GM08714 (cell line): ENCODE data around the gene ATP4A.
"Not testable (repeated sequence)": the region's sequence is repeated elsewhere in the genome, so short reads cannot be mapped to it uniquely, and the experiment has no call there.

Source experiments
- H3K4me3 ChIP-seq: fragments of 200-500 bp; sonication (Bioruptor generic); 2 replicates; pipeline ENCODE4 v1.5.1; 2014; ENCODE audit warnings: mild to moderate bottlenecking, low read length, inconsistent platforms
- ZNF274 ChIP-seq: IDR thresholded peaks from 2 replicates; pipeline ENCODE4 v1.6.1; 2012; ENCODE audit warnings: mild to moderate bottlenecking, low read depth, low read length

The ATP4A gene

DNA sequence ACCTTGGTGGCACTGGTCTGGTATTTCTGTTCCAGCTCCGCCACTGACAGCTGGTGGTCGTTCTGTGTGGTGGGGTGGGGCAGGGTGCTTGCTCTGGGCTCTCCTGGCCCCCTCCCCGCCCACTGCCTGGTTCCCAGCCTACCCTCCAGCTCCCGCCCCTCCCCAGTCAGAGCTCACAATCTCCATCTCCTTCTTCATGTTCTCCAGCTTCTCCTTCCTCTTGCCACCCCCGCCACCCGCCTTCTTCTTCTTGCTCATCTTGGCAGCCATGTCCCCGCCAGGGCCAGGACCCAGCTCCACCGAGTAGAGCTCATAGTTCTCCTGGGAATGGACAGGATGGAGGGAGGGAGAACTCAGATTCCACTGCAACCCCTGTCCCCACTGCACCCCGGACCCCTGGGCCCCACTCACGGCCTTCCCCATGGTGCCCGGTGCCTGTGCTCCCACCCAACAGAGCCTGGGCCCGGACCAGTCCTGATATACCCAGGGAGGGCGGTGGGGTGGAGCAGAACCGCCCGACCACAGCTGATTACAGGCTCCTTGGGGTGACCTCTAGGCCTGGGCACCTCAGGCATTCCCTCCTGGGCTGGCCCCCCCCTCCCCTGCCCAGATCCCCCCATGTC, at the start of gene ATP4A:
Gene ATP4A, minus strand, starts transcription at position 452 of the 623 bp plus-strand sequence. Its CDS starts 29 bp downstream, at position 423.
- H3K4me3 ChIP-seq: no peak within 1 kb of the TSS
- no peak for TF ChIP-seq ZNF274

DNA sequence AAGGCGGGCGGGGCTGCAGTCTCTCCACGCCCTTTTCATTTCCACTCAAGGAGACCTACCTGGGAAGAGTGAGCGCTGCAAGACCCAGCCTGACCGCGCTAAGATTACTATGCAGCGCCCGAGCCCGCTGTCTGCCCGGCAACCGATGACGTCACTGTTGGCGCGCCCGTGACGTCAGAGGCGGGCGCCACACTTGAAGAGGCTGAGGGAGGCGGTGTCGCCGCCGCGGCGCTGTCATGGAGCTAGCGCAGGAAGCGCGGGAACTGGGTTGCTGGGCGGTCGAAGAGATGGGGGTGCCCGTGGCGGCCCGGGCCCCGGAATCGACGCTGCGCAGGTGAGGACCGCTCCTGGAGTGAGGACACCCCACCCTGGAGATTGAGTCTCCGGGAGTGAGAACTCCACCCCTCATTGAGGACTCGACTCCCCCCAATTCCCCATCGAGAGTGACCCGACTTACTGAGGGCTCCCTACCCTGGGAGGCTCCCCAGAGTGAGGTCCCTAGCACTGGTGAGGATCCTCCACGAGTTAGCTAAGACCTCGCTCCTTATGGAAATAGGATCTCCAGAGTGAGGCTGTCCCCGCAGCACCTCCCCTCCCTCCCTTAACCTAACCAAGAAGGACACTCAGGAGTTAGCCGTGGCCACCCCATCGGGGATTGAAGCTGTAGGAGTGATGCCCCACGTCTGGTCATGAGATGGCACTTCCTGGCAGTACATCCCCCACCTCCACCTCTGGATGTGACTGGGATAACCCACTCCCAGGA, 49.3 kb upstream of the ATP4A start, which contains the start of gene HAUS5:
Gene HAUS5, plus strand, starts transcription at position 177 of the 763 bp plus-strand sequence. Its CDS starts 60 bp downstream, at position 237.
- peak within 1 kb of the TSS; percentile 94 for H3K4me3 ChIP-seq
- TF ChIP-seq ZNF274: no peak

DNA sequence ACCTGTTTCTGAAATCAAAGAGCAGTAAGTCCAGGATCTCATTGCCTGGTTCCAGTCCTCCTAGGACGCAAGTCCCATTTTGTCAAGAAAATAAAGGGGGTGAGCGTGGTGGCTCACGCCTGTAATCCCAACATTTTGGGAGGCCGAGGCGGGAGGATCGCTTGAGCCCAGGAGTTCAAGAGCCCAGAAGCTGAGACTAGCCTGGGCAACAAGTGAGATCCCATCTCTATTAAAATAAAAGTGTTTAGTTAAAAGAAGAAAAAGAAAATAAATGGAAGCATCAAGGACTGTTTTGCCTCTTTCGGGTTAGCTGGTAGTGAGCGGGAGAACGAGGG, 48.7 kb upstream of the ATP4A start:
- TF ChIP-seq ZNF274: no peak
- H3K4me3 ChIP-seq: peak overlapping the region; percentile 21; the same call in 1 of the 2 replicates

DNA sequence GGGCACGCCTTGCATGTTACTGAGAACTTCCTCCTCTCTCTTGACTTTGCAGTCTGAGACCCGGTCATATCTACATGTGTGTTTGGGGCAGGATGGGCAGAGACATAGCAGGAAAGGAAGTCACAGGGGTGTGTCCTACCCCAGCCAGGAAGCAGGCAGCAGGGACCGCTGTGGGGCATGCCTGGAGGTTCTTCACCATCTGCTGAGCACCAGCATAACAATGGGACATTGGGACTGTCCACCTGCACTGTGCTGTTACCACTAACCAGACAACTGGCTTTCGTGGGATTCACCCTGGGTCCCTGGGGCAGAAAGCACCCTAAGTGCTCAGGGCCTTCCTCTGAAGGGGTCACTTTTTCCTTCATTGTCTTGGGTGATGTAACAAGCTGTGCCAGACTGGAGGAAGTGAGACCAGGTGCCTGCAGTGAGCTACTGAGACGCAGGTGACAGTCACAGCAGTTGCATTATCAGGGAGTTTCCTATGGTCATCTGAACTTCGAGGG, 46.4 kb upstream of the ATP4A start:
- no peak for TF ChIP-seq ZNF274
- no peak overlapping the region; the same call in 1 of the 2 replicates for H3K4me3 ChIP-seq

DNA sequence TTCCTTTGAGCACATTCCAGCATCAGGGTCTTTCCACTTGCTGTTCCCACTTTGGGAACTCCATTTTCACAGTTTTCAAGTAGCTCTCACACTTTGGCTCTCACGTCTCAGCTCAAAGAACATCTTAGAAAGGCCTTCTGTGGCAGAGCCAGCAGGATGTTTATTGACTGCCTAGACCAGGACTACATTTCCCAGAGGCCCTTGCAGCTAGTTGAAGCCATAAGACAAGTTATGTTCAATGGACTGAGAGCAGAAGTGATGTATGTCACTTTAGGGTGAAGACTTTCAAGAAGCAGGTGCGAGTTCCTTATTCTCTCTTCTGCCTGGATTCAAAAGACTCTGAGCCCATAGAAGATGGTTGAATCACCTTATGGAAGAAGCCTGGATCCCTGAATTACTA, 44.8 kb upstream of the ATP4A start:
- no peak for TF ChIP-seq ZNF274
- no peak overlapping the region for H3K4me3 ChIP-seq

DNA sequence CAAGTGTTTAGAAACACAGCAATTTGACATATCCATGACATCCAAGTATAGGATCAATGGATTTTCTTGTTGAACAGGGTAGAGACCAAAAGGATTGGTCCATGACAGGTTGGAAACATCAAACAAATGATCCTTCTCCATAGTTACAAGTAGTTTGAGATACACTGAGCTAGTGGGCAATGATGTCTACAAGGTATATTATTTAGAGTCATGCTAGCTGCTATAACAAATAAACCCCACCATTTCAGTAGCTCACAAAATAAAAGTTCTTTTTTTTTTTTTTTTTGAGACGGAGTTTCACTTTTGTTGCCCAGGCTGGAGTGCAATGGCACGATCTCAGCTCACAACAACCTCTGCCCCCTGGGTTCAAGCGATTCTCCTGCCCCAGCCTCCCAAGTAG, 44.2 kb upstream of the ATP4A start:
- no peak for TF ChIP-seq ZNF274
- no peak overlapping the region for H3K4me3 ChIP-seq

DNA sequence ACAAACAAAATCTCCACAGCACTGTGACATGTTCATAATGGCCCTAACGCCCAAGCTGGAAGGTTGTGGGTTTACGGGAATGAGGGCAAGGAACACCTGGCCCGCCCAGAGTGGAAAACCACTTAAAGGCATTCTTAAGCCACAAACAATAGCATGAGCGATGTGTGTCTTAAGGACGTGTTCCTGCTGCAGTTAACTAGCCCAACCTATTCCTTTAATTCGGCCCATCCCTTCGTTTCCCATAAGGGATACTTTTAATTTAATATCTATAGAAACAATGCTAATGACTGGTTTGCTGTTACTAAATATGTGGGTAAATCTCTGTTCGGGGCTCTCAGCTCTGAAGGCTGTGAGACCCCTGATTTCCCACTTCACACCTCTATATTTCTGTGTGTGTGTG, 43.7 kb upstream of the ATP4A start:
- H3K4me3 ChIP-seq: not testable (repeated sequence)

DNA sequence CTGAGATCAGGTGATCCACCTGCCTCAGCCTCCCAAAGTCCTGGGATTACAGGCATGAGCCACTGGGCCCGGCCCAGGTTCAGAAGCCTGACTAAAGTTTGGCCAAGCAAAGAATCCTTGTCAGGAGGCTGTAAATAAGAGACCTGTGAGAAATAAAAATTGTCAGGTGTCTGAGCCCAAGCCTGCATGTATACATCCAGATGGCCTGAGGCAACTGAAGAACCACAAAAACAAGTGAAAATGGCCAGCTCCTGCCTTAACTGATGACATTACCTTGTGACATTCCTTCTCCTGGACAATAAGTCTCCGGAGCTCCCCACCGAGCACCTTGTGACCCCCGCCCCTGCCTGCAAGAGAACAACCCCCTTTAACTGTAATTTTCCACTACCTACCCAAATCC, 41.0 kb upstream of the ATP4A start:
- not testable (repeated sequence) for H3K4me3 ChIP-seq

DNA sequence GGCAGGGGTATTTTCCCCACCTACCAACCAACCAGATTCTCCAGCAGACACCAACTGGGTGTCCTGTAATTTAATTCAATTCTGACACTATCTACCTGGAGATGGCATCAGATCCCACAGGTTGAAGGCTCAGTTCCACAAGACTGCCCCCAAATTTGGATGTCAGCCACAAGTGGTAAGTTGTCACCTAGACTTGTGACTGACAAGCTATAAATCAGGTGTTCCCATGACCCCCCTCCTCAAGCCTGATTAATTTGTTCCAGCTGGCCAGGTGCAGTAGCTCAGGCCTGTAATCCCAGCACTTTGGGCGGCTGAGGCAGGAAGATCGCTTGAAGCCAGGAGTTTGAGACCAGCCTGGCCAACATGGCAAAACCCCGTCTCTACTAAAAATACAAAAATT, 38.5 kb upstream of the ATP4A start:
- H3K4me3 ChIP-seq: no peak overlapping the region
- no peak for TF ChIP-seq ZNF274

DNA sequence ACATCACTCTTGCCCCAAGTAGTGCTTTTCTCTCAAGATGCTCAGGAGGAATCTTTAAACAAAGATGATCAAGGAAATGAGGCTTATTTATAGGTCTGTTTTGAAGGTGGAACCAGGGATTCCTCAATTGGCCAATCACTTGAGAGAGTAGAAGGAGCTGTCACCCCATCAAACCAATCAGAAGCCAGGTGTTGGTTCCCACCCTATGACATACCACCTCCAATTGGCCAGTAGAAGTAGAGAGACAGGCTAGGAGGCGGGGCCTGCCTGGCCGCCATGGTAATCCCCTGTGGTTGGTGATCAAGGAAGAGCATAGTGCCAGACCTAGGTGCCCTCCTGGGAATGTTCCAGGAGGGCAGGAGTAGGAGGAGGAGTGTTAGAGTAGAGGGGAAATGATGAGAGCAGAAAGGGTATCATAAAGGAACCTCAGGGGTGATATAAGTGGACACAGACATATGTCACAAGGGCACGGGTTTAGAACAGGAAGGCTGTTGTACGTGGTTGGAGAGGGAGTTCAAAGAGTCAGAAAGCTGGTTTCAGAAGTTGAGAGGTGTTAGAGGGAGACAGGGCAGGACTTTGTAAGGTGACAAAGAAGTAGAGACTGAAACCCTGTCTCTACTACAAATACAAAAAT, 33.0 kb upstream of the ATP4A start:
- no peak overlapping the region for H3K4me3 ChIP-seq
- TF ChIP-seq ZNF274: no peak

DNA sequence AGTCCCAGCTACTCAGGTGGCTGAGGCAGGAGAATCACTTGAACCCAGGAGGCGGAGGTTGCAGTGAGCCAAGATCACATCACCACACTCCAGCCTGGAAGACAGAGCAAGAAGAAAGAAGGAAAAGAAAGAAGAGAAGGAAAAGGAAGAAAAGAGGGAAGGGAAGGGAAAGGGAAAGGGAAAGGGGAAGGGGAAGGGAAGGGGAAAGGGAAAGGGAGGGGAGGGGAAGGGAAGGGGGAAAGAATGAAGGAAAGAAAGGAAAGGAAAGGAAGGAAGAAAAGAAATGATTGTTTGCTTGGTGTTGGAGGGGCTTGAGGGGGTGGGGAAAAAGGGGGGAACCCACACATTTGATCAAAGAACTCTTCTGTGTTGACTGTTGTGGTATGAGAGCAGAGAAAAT, 32.5 kb upstream of the ATP4A start:
- TF ChIP-seq ZNF274: no peak
- H3K4me3 ChIP-seq: no peak overlapping the region

DNA sequence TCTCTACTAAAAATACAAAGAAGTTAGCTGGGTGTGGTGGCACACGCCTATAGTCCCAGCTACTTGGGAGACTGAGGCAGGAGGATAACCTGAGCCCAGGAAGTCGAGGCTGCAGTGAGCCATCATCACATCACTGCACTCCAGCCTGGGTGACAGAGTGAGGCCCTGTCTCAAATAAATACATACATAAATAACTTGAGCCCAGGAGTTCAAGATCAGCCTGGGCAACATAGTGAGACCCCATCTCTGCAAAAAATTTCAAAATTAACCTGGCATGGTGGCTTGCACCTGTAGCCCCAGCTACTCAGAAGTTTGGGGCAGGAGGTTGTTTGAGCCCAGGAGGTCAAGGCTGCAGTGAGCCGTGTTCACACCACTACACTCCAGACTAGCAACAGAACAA, 31.6 kb upstream of the ATP4A start:
- not testable (repeated sequence) for H3K4me3 ChIP-seq

DNA sequence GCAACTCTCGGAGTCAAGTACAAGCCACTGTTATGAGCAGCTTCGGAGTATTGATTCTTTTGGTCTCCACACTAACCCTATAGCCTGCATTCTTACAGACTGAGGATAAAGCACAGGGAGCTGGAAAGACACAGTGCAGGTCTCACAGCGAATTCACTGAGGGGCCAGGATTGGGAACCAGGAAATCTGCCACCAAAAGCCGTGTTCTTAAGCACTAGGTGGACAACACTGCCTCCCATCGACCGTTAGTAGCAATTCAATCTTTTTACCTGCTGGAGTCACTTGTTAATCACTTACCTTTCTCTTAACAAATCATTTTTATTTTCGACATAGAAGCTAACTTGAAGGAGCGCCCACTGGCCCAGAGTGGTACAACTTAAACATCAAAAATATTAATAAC, 28.8 kb upstream of the ATP4A start:
- no peak overlapping the region for H3K4me3 ChIP-seq
- TF ChIP-seq ZNF274: no peak

DNA sequence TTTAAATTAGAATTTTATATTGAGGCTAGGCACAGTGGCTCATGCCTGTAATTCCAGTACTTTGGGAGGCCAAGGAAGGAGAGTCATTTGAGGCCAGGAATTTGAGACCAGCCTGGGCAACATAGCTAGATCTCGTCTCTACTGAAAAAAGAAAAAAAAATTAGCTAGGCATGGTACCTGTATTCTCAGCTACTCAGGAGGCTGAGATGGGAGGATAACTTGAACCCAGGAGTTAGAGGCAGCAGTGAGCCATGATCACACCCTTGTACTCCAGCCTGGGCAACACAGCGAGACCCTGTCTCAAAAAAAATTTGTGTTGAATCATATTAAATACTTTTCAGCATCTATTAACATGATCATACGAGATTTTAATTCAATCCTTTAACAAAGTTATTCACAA, 27.4 kb upstream of the ATP4A start:
- no peak for TF ChIP-seq ZNF274

DNA sequence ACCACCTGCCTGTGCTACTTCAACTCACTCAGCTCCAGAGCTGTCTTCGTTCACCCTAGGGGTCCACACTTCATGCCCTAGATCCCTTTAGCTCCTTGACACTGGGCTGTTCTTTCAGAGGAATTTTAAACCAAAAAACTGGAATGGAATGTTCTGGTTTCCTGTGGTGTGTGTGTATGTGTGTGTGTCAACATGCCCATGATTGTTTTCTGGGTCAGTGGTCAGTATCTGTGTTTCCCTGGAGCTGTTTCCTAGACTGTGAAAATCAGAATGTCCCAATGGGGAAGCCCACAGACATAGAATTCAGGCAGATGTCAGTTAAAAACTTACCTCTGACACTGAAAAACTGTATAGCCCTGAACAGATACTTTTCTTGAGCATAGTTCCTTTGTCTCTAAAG, 23.9 kb upstream of the ATP4A start:
- no peak overlapping the region for H3K4me3 ChIP-seq
- no peak for TF ChIP-seq ZNF274

More for the DNA sequence above, 27.4 kb upstream of the ATP4A start:
- no peak overlapping the region for H3K4me3 ChIP-seq
